ENCODE results near the gene CCNJL. TPM values are rescaled to one million over a fixed set of nuclear protein-coding genes. Genes with fewer than 3 reads are reported as not detected.

The CCNJL gene
- total and polyA plus RNA-seq, 2 of the 8 experiments (the other 6 are each of a cell fraction or from before 2014, with no cell fraction given): 34.6 to 44.7 TPM

GRCh38 chr5:160298189-160298588, 14.2 kb downstream of the CCNJL start:
- Histone ChIP-seq H2BK120ac (replicated peaks; ENCODE audit: low read depth, low read length) (no peak overlapping the region), H3K14ac (ENCODE audit: insufficient read length) (no peak overlapping the region), H3K79me2 (ENCODE audit: control insufficient read depth in 1 of 2, insufficient read depth in 2 of 2, low read length in 2 of 2) (peaks cover 16 to 89% of the 10 kb centered on the region in 2 experiments), H3K9ac (replicated peaks in 1 of 4; ENCODE audit: extremely low read depth in 1 of 4, low read depth in 3 of 4, low read length in 3 of 4) (no peak overlapping the region), H3K4me2 (ENCODE audit: insufficient read depth in 1 of 2, low read depth in 2 of 2, low read length in 2 of 2) (no peak overlapping the region), H2BK15ac (ENCODE audit: low read length) (no peak overlapping the region), H3K23me2 (ENCODE audit: low read depth, low read length) (no peaks in the 10 kb centered on the region), H4K91ac (replicated peaks; ENCODE audit: insufficient read length, low read length) (no peak overlapping the region), H3K23ac (ENCODE audit: insufficient read length) (no peak overlapping the region), H3K4ac (replicated peaks; ENCODE audit: insufficient read length, low read depth, low read length) (no peak overlapping the region), H2AK5ac (ENCODE audit: low read depth, low read length) (no peak overlapping the region), H2BK20ac (ENCODE audit: low read length) (no peak overlapping the region), H3K27me3 (replicated peaks in 1 of 4; ENCODE audit: control insufficient read depth in 3 of 4, extremely low read depth in 1 of 4, insufficient read depth in 3 of 4, low read length in 3 of 4) (no peaks in the 10 kb centered on the region), H3K4me3 (ENCODE audit: extremely low read depth in 1 of 4, insufficient read depth in 2 of 4, low read depth in 3 of 4, low read length in 4 of 4) (no peak overlapping the region), H3K56ac (replicated peaks; ENCODE audit: insufficient read length, low read depth, low read length) (no peak overlapping the region), H3K79me1 (ENCODE audit: low read depth, low read length) (peaks cover 22% of the 10 kb centered on the region), H2BK5ac (ENCODE audit: low read depth, low read length) (no peak overlapping the region), H3K9me3 (ENCODE audit: insufficient read depth in 2 of 2, low read depth in 1 of 2, low read length in 1 of 2) (no peaks in the 10 kb centered on the region), H3K36me3 (ENCODE audit: control insufficient read depth in 2 of 4, insufficient read depth in 4 of 4, low read length in 3 of 4) (peaks cover 0 to 8% (median under 1%) of the 10 kb centered on the region in 4 experiments; a peak in 3 of 8 replicates), H3K27ac (ENCODE audit: low read depth, low read length) (no peak overlapping the region), H4K8ac (ENCODE audit: extremely low read depth, insufficient read depth, low read length) (no peak overlapping the region), H3K18ac (ENCODE audit: extremely low read depth, low read length) (no peak overlapping the region), H2AFZ (ENCODE audit: low read length) (no peak overlapping the region), H4K5ac (ENCODE audit: insufficient read length, low read depth, low read length) (no peak overlapping the region), H4K20me1 (replicated peaks in 1 of 2; ENCODE audit: control insufficient read depth in 1 of 2, insufficient read depth in 2 of 2, low read length in 2 of 2) (peaks cover 1 to 12% of the 10 kb centered on the region in 2 experiments), H2BK12ac (ENCODE audit: low read depth, low read length) (no peak overlapping the region), H3K4me1 (replicated peaks in 1 of 4; ENCODE audit: control insufficient read depth in 3 of 4, insufficient read depth in 4 of 4, low read length in 3 of 4) (peaks cover 6 to 16% (median 14%) of the 10 kb centered on the region in 4 experiments)
- WGBS, 2 experiments (ENCODE audit: extremely low coverage in 1 of 2, insufficient coverage in 1 of 2, insufficient read length in 1 of 2, insufficient replicate concordance in 2 of 2, low coverage in 1 of 2, low lambda C conversion rate in 2 of 2, missing lambda C conversion rate in 1 of 2): 86% methylated on average over 7 of the region's 10 CpGs; no CpG with 5 or more reads in 1 of the 2 experiments
- DNase-seq (ENCODE audit: low read depth in 1 of 2, low spot score in 2 of 2): no peak
- no peak for FAIRE-seq
- TF ChIP-seq NANOG (IDR thresholded peaks at IDR 0.05; ENCODE audit: insufficient read depth, low read depth, low read length, poor library complexity, severe bottlenecking) (no peak), RFX5 (IDR thresholded peaks at IDR 0.05; ENCODE audit: borderline replicate concordance, low read depth, low read length) (no peak), CHD2 (IDR thresholded peaks at IDR 0.05; ENCODE audit: low read length) (no peak), CTCF (IDR thresholded peaks at IDR 0.05; ENCODE audit: control extremely low read depth in 1 of 3, insufficient read depth in 1 of 3, low read depth in 1 of 3, low read length in 3 of 3) (no peak), ASH2L (IDR thresholded peaks at IDR 0.05; ENCODE audit: low read length) (no peak), POLR2AphosphoS5 (IDR thresholded peaks at IDR 0.05; ENCODE audit: low read depth, low read length) (no peak), JUND (IDR thresholded peaks at IDR 0.05; ENCODE audit: low read length) (no peak), GTF2F1 (IDR thresholded peaks at IDR 0.05; ENCODE audit: borderline replicate concordance, low read depth, low read length) (no peak), TAF1 (IDR thresholded peaks at IDR 0.05; ENCODE audit: low read depth, low read length) (no peak), BCL11A (IDR thresholded peaks at IDR 0.05; ENCODE audit: low read depth in 2 of 2, low read length in 2 of 2) (no peak), EP300 (IDR thresholded peaks at IDR 0.05; ENCODE audit: borderline replicate concordance in 1 of 2, low read depth in 2 of 2, low read length in 2 of 2) (no peak)
- ChIA-PET CTCF (ENCODE audit: partially characterized antibody) (interaction anchor here (1.0 to 1.1 kb wide), 3 partner anchors 47 to 276 kb away, joined by 3 to 4 read pairs (median 3); no protein-coding TSS in a partner anchor), POLR2A (ENCODE audit: partially characterized antibody) (interaction anchor here (0.6 to 2.5 kb wide), 5 partner anchors 10 to 525 kb away, joined by 3 to 12 read pairs (median 3); partner anchors contain the start of gene CCNJL)

All from H1 (cell line).